Stimulated activated CD8-positive, alpha-beta memory T cell treated with anti-CD3 and anti-CD28 coated beads, Interleukin-4, amount 100 ng/mL, for 4 hours (primary cell): ENCODE measurements around the gene TEX14.

Experiments
- DNase-seq, 2 donors: peaks; one replicate each; pipeline ENCODE4 v3.0.0-alpha.2; 2020; ENCODE audit warnings: low read depth in 2 of 2, low spot score in 1 of 2

TEX14 gene

GRCh38 chr17:58648236-58648635 lies 43.6 kb downstream of the TEX14 start:
- DNase-seq = no peak

- no peak for DNase-seq
Observed at GRCh38 chr17:58643147-58643546, 48.7 kb downstream of the TEX14 start.

GRCh38 chr17:58641887-58642311 lies 49.9 kb downstream of the TEX14 start:
- no peak for DNase-seq

- no peak for DNase-seq
Observed at GRCh38 chr17:58640202-58640601, 51.6 kb downstream of the TEX14 start.

GRCh38 chr17:58639681-58640080 lies 52.2 kb downstream of the TEX14 start:
- no peak for DNase-seq

GRCh38 chr17:58637011-58637570 lies 54.8 kb downstream of the TEX14 start:
- DNase-seq = no peak

- no peak for DNase-seq
Observed at GRCh38 chr17:58632324-58633314, 59.2 kb downstream of the TEX14 start.

- peak; percentile 86 to 96 for DNase-seq
Observed at GRCh38 chr17:58631523-58632323, 60.1 kb downstream of the TEX14 start.

- DNase-seq = no peak
Observed at GRCh38 chr17:58630883-58631522, 60.8 kb downstream of the TEX14 start.

GRCh38 chr17:58626905-58627304 lies 64.9 kb downstream of the TEX14 start:
- no peak for DNase-seq

- DNase-seq = no peak
Observed at GRCh38 chr17:58624751-58625150, 67.1 kb downstream of the TEX14 start.

- DNase-seq = no peak
Observed at GRCh38 chr17:58621174-58621573, 70.7 kb downstream of the TEX14 start.

GRCh38 chr17:58618336-58618735 lies 73.5 kb downstream of the TEX14 start:
- no peak for DNase-seq

GRCh38 chr17:58617563-58617962 lies 74.3 kb downstream of the TEX14 start:
- DNase-seq = no peak

GRCh38 chr17:58615768-58616659 lies 75.8 kb downstream of the TEX14 start:
- DNase-seq = no peak

- no peak for DNase-seq
Observed at GRCh38 chr17:58614859-58615459, 76.9 kb downstream of the TEX14 start.

- DNase-seq = no peak
Observed at GRCh38 chr17:58611331-58611730, 80.5 kb downstream of the TEX14 start.

GRCh38 chr17:58606934-58607333 lies 84.9 kb downstream of the TEX14 start:
- DNase-seq = no peak

- no peak for DNase-seq
Observed at GRCh38 chr17:58605986-58606385, 85.9 kb downstream of the TEX14 start.

- no peak for DNase-seq
Observed at GRCh38 chr17:58605470-58605869, 86.4 kb downstream of the TEX14 start.
